ENCODE measurements around the gene OSBPL8.
A peak's percentile ranks its signal among the peaks of the same experiment; 100 is the strongest.

OSBPL8 gene

DNA sequence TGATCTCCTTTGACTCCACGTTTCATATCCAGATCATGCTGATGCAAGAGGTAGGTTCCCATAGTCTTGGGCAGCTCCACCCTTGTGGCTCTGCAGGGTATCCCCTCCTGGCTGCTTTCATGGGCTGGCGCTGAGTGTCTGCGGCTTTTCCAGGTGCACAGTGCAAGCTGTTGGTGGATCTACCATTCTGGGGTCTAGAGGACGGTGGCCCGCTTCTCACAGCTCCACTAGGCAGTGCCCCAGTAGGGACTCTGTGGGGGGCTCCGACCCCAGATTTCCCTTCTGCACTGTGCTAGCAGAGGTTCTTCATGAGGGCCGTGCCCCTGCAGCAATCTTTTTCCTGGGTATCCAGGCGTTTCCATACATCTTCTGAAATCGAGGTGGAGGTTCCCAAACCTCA lies 199.3 kb downstream of the OSBPL8 start:
- Histone ChIP-seq H3K4me3 (no peak overlapping the region), H3K9ac (ENCODE audit: insufficient read length) (no peak overlapping the region), H3K27ac (no peak overlapping the region), H3K36me3 (ENCODE audit: insufficient read depth, low read length) (peaks cover 24% of the 10 kb centered on the region), H3K9me3 (ENCODE audit: low read depth, low read length) (no peaks in the 10 kb centered on the region)
- DNase-seq (ENCODE audit: low read depth, low spot score): no peak
- TF ChIP-seq POLR2AphosphoS5 (IDR thresholded peaks at IDR 0.05; ENCODE audit: borderline replicate concordance, low read depth, low read length) (no peak), EZH2 (IDR thresholded peaks at IDR 0.05) (no peak), FOXP2 (optimal IDR thresholded peaks at IDR 0.05; ENCODE audit: control extremely low read depth, extremely low read length, insufficient read depth) (no peak)

GRCh38 chr12:76356071-76356470 lies 203.5 kb downstream of the OSBPL8 start:
- no peak overlapping the region for H3K4me3 ChIP-seq
- H3K27ac ChIP-seq: no peak overlapping the region
- no peak overlapping the region for H3K9ac ChIP-seq (ENCODE audit: insufficient read length)
- TF ChIP-seq POLR2AphosphoS5 (IDR thresholded peaks at IDR 0.05; ENCODE audit: borderline replicate concordance, low read depth, low read length): no peak
- no peak for TF ChIP-seq EZH2 (IDR thresholded peaks at IDR 0.05)
- TF ChIP-seq FOXP2 (optimal IDR thresholded peaks at IDR 0.05; ENCODE audit: control extremely low read depth, extremely low read length, insufficient read depth): no peak
- no peaks in the 10 kb centered on the region for H3K9me3 ChIP-seq (ENCODE audit: low read depth, low read length)
- no peak for DNase-seq (ENCODE audit: low read depth, low spot score)
- peaks cover 17% of the 10 kb centered on the region for H3K36me3 ChIP-seq (ENCODE audit: insufficient read depth, low read length)

- Histone ChIP-seq H3K9me3 (ENCODE audit: low read depth, low read length) (no peaks in the 10 kb centered on the region), H3K4me3 (peak within 1 kb of the TSS; percentile 99), H3K36me3 (ENCODE audit: insufficient read depth, low read length) (no peaks in the 10 kb centered on the region), H3K9ac (ENCODE audit: insufficient read length) (peak within 1 kb of the TSS; percentile 77), H3K27ac (peak within 1 kb of the TSS; percentile 22; the same call in 1 of the 2 replicates)
- TF ChIP-seq EZH2 (IDR thresholded peaks at IDR 0.05) (no peak), POLR2AphosphoS5 (IDR thresholded peaks at IDR 0.05; ENCODE audit: borderline replicate concordance, low read depth, low read length) (peak; percentile 91), FOXP2 (optimal IDR thresholded peaks at IDR 0.05; ENCODE audit: control extremely low read depth, extremely low read length, insufficient read depth) (no peak)
- DNase-seq (ENCODE audit: low read depth, low spot score): peak; percentile 35
Measured at GRCh38 chr12:76348079-76348901, 211.3 kb downstream of the OSBPL8 start, which contains the start of gene BBS10. BBS10 (minus strand) TSS chr12:76348415; CDS start chr12:76348358, 57 bp downstream.

DNA sequence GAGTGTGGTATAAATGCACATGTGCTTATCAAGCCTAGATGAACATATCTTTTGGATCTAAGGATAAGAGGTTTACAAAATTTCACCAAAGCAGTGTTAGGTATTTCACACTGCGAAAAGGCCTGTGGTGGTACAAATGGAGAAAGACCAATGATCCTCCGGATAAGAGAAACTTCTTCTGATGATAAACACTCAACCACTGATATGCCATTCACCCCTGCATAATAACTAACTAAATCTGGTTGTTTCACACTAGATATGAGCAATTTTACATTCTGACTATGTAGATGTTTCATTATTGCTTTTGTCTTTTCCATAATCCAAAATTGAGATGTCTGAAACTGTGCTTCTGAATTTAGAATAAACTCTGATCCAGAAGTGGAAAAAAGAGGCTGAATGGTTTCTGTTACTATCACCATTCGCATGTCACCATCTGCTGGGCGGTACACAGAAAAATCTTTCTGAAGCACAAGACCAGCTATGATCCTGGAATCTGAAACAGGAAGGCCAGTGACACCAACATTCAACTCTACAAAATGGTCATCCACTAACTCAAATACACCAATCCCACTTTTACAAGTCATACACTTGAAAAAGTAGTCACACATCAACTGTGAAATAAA lies 212.7 kb downstream of the OSBPL8 start:
- Histone ChIP-seq H3K36me3 (ENCODE audit: insufficient read depth, low read length) (no peaks in the 10 kb centered on the region), H3K9ac (ENCODE audit: insufficient read length) (peak overlapping the region; percentile 77), H3K27ac (no peak overlapping the region), H3K4me3 (peak overlapping the region; percentile 99), H3K9me3 (ENCODE audit: low read depth, low read length) (no peaks in the 10 kb centered on the region)
- DNase-seq (ENCODE audit: low read depth, low spot score): peak; percentile 1
- TF ChIP-seq POLR2AphosphoS5 (IDR thresholded peaks at IDR 0.05; ENCODE audit: borderline replicate concordance, low read depth, low read length): no peak
- TF ChIP-seq EZH2 (IDR thresholded peaks at IDR 0.05): no peak
- no peak for TF ChIP-seq FOXP2 (optimal IDR thresholded peaks at IDR 0.05; ENCODE audit: control extremely low read depth, extremely low read length, insufficient read depth)

GRCh38 chr12:76346236-76346635 lies 213.3 kb downstream of the OSBPL8 start:
- H3K9ac ChIP-seq (ENCODE audit: insufficient read length): no peak overlapping the region
- TF ChIP-seq EZH2 (IDR thresholded peaks at IDR 0.05): no peak
- no peak for TF ChIP-seq POLR2AphosphoS5 (IDR thresholded peaks at IDR 0.05; ENCODE audit: borderline replicate concordance, low read depth, low read length)
- TF ChIP-seq FOXP2 (optimal IDR thresholded peaks at IDR 0.05; ENCODE audit: control extremely low read depth, extremely low read length, insufficient read depth): no peak
- DNase-seq (ENCODE audit: low read depth, low spot score): no peak
- H3K4me3 ChIP-seq: no peak overlapping the region
- H3K27ac ChIP-seq: no peak overlapping the region
- H3K36me3 ChIP-seq (ENCODE audit: insufficient read depth, low read length): no peaks in the 10 kb centered on the region
- no peaks in the 10 kb centered on the region for H3K9me3 ChIP-seq (ENCODE audit: low read depth, low read length)

DNA sequence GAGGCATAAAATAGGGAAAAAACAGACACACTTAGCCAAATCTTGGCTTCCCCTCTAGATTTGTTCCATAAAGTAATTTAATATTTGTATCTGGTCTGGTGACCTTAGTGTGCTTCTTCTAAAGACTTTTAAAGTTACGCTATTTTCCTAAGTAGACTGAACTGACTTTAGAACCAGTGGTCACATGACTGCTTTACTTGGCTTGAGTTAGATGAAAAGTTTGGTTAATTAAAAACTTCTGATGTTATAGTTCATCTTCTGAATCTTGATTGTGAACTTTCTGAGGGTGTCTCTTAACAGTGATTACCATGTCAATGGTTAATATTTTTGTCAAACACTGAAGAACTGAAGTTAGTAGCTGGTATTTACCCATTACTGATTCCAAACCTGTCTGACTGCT lies 214.0 kb downstream of the OSBPL8 start:
- H3K36me3 ChIP-seq (ENCODE audit: insufficient read depth, low read length): no peaks in the 10 kb centered on the region
- no peak for TF ChIP-seq POLR2AphosphoS5 (IDR thresholded peaks at IDR 0.05; ENCODE audit: borderline replicate concordance, low read depth, low read length)
- no peak for TF ChIP-seq FOXP2 (optimal IDR thresholded peaks at IDR 0.05; ENCODE audit: control extremely low read depth, extremely low read length, insufficient read depth)
- TF ChIP-seq EZH2 (IDR thresholded peaks at IDR 0.05): no peak
- no peaks in the 10 kb centered on the region for H3K9me3 ChIP-seq (ENCODE audit: low read depth, low read length)
- no peak for DNase-seq (ENCODE audit: low read depth, low spot score)
- no peak overlapping the region for H3K9ac ChIP-seq (ENCODE audit: insufficient read length)
- H3K27ac ChIP-seq: no peak overlapping the region
- no peak overlapping the region for H3K4me3 ChIP-seq

DNA sequence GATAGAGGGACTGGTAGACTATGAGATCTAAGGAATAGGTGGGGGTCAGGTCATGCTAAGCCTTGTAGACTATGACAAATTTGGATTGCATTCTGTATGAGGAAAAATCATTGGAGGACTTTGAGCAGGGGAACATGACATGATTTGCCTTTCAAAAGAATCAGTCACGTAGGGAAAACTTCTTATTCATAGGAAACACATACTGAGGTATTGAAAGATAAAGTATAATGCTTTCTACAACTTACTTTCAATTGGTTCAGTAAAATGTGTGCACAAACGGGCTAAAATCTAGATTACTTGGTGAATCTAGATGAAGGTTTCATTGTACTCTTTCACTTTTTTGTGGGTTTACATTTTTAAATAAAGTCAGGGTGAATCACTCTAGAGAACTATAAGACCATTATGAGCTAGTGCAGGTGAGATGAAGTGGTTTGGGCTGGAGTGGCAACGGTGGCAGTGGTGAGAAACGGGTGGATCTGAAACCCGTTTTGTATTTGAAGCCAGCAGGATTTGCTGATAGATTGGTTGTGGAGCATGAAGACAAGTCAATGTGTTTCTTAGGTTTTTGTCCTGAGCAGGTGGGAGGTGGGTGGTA lies 218.0 kb downstream of the OSBPL8 start:
- H3K9me3 ChIP-seq (ENCODE audit: low read depth, low read length): no peaks in the 10 kb centered on the region
- H3K4me3 ChIP-seq: no peak overlapping the region
- no peak for TF ChIP-seq POLR2AphosphoS5 (IDR thresholded peaks at IDR 0.05; ENCODE audit: borderline replicate concordance, low read depth, low read length)
- TF ChIP-seq FOXP2 (optimal IDR thresholded peaks at IDR 0.05; ENCODE audit: control extremely low read depth, extremely low read length, insufficient read depth): no peak
- TF ChIP-seq EZH2 (IDR thresholded peaks at IDR 0.05): no peak
- H3K36me3 ChIP-seq (ENCODE audit: insufficient read depth, low read length): no peaks in the 10 kb centered on the region
- H3K9ac ChIP-seq (ENCODE audit: insufficient read length): no peak overlapping the region
- no peak for DNase-seq (ENCODE audit: low read depth, low spot score)
- H3K27ac ChIP-seq: no peak overlapping the region

Data from SK-N-MC (cell line).